SU-DHL-6 (cell line): ENCODE results near the gene SMR3B.

Experiments
- H2AFZ ChIP-seq: fragments of 200-600 bp; sonication (generic); 2 replicates; pipeline ENCODE4 v1.6.1; 2014; ENCODE audit warnings: low read depth, mild to moderate bottlenecking, moderate library complexity, mixed read lengths, antibody characterized with exemption, low read length; ENCODE audit not compliant: severe bottlenecking
- H3F3A ChIP-seq: fragments of 200-600 bp; shearing (Covaris generic); 2 replicates; pipeline ENCODE4 v1.6.0; 2016; ENCODE audit warnings: antibody characterized with exemption, mild to moderate bottlenecking; ENCODE audit not compliant: insufficient read depth
- H3K27ac ChIP-seq: fragments of 200-600 bp; sonication (generic); 2 replicates; pipeline ENCODE4 v1.5.1; 2016; ENCODE audit warnings: low read depth, mild to moderate bottlenecking, low read length, moderate library complexity, mixed read lengths
- H3K27me3 ChIP-seq: fragments of 200-600 bp; sonication (generic), shearing (Covaris generic); 2 replicates; pipeline ENCODE4 v1.6.0; 2014; ENCODE audit warnings: mild to moderate bottlenecking, low read length
- H3K36me3 ChIP-seq: fragments of 200-600 bp; sonication (generic); 2 replicates; pipeline ENCODE4 v1.6.1; 2014; ENCODE audit warnings: mild to moderate bottlenecking, low read length, mixed read lengths
- H3K4me2 ChIP-seq: fragments of 300-600, 200-600 bp; shearing (Covaris generic), sonication (generic); 2 replicates; pipeline ENCODE4 v1.6.0; 2014; ENCODE audit warnings: low read length, low read depth, mild to moderate bottlenecking; ENCODE audit not compliant: poor library complexity, severe bottlenecking
- H3K4me3 ChIP-seq: fragments of 200-600 bp; sonication (generic); 2 replicates; pipeline ENCODE4 v1.5.1; 2014; ENCODE audit warnings: antibody characterized with exemption, low read length, mild to moderate bottlenecking, mixed read lengths; ENCODE audit not compliant: insufficient read depth, poor library complexity, severe bottlenecking
- H3K79me2 ChIP-seq: fragments of 200-600 bp; sonication (generic); 2 replicates; pipeline ENCODE4 v1.6.1; 2014; ENCODE audit warnings: mild to moderate bottlenecking, low read length, moderate library complexity; ENCODE audit not compliant: insufficient read depth
- H3K9ac ChIP-seq: fragments of 200-600 bp; sonication (generic); 2 replicates; pipeline ENCODE4 v1.7.0; 2014; ENCODE audit warnings: mild to moderate bottlenecking, low read length
- H3K9me2 ChIP-seq: fragments of 200-600 bp; sonication (generic); replicated peaks from 2 replicates; pipeline ENCODE4 v1.6.1; 2014; ENCODE audit warnings: low read length; ENCODE audit not compliant: insufficient read depth
- H3K9me3 ChIP-seq: fragments of 200-600 bp; sonication (generic); 2 replicates; pipeline ENCODE4 v1.6.1; 2014; ENCODE audit warnings: low read length, mixed read lengths; ENCODE audit not compliant: insufficient read depth
- H4K20me1 ChIP-seq: fragments of 200-600 bp; sonication (generic); 2 replicates; pipeline ENCODE4 v1.6.1; 2014; ENCODE audit warnings: low read depth, mild to moderate bottlenecking, antibody characterized with exemption, low read length, moderate library complexity, mixed read lengths
- CTCF ChIP-seq: fragments of 200-600 bp; sonication (generic); IDR thresholded peaks from one replicate; pipeline ENCODE4 v1.5.1; 2017; ENCODE audit warnings: antibody characterized with exemption, mild to moderate bottlenecking, low read length, moderate library complexity; ENCODE audit not compliant: insufficient read depth, poor library complexity, severe bottlenecking
- EZH2phosphoT487 ChIP-seq: fragments of 200-600 bp; sonication (generic), shearing (Covaris generic); conservative IDR thresholded peaks from 2 replicates; pipeline ENCODE4 v1.6.1; 2018; ENCODE audit warnings: mild to moderate bottlenecking, antibody characterized with exemption, low read length, moderate library complexity, mixed read lengths

Gene SMR3B

DNA sequence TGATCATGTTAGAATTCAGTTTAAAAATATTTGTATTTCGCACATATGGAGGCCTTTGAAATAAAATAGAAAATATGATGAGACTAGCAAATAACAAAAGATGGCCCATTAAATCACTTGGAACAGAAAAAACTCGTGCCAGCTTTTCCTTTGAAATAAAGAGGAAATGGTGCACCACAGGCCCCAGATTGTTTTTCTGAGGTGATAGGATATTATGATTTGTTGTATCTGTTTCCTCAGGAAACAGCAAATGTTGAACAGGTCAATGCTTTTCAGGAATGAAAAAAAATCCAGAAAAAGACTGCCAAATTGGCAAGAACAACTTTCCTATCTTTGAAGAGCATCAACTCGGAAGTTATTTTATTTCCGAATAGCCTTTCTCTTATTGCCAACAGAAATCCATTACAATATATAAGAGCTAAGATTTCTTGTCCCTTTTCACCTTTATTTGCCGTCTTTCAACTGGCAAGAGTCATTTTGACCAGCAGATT lies at the start of gene SMR3B:
Gene SMR3B, plus strand, starts transcription at position 441 of the 491 bp plus-strand sequence. CDS start 1,380 bp downstream, outside the sequence.
- Histone ChIP-seq H3K27me3 (no peaks in the 10 kb centered on the region), H3K36me3 (no peaks in the 10 kb centered on the region), H3K27ac (no peak within 1 kb of the TSS), H3K9ac (no peak within 1 kb of the TSS), H4K20me1 (no peaks in the 10 kb centered on the region), H3K4me3 (no peak within 1 kb of the TSS), H2AFZ (no peak within 1 kb of the TSS), H3F3A (no peaks in the 10 kb centered on the region), H3K79me2 (no peaks in the 10 kb centered on the region), H3K9me2 (no peaks in the 10 kb centered on the region), H3K9me3 (no peaks in the 10 kb centered on the region), H3K4me2 (no peak within 1 kb of the TSS)
- TF ChIP-seq CTCF = no peak
- TF ChIP-seq EZH2phosphoT487 = no peak

- Histone ChIP-seq H3K9ac (no peak within 1 kb of the TSS), H3K4me3 (no peak within 1 kb of the TSS), H3K9me2 (no peaks in the 10 kb centered on the region), H3K36me3 (no peaks in the 10 kb centered on the region), H3K4me2 (no peak within 1 kb of the TSS), H2AFZ (no peak within 1 kb of the TSS), H3K27ac (no peak within 1 kb of the TSS), H3K27me3 (no peaks in the 10 kb centered on the region), H4K20me1 (no peaks in the 10 kb centered on the region), H3F3A (no peaks in the 10 kb centered on the region), H3K79me2 (no peaks in the 10 kb centered on the region), H3K9me3 (no peaks in the 10 kb centered on the region)
- TF ChIP-seq EZH2phosphoT487 = no peak
- no peak for TF ChIP-seq CTCF
Observed at GRCh38 chr4:70334681-70335080, 48.2 kb upstream of the SMR3B start, which contains the start of gene CABS1. TSS of gene CABS1 (plus strand) at chr4:70334981. CDS start at chr4:70335040, 59 bp downstream.

- H3K79me2 ChIP-seq = no peaks in the 10 kb centered on the region
- no peak overlapping the region for H3K4me2 ChIP-seq
- no peak overlapping the region for H3K4me3 ChIP-seq
- no peaks in the 10 kb centered on the region for H3K36me3 ChIP-seq
- H3K9me3 ChIP-seq = no peaks in the 10 kb centered on the region
- no peak overlapping the region for H2AFZ ChIP-seq
- no peak overlapping the region for H3K27ac ChIP-seq
- H3K9ac ChIP-seq = no peak overlapping the region
- H3K27me3 ChIP-seq = no peaks in the 10 kb centered on the region
- no peaks in the 10 kb centered on the region for H4K20me1 ChIP-seq
- no peaks in the 10 kb centered on the region for H3F3A ChIP-seq
- no peak for TF ChIP-seq EZH2phosphoT487
- TF ChIP-seq CTCF = no peak
- no peaks in the 10 kb centered on the region for H3K9me2 ChIP-seq
Observed at GRCh38 chr4:70336043-70336442, 46.9 kb upstream of the SMR3B start.
